Stomach smooth muscle (tissue), 2 donors: ENCODE data around the gene PURA.

Experiments used
- H3K27ac ChIP-seq: one replicate; pipeline ENCODE4 v1.7.0; 2013; ENCODE audit warnings: mild to moderate bottlenecking, low read length, inconsistent platforms
- H3K27me3 ChIP-seq, 2 donors: one replicate each; pipeline ENCODE4 v1.7.0; 2013; ENCODE audit warnings: low read length in 2 of 2; ENCODE audit not compliant: insufficient read depth in 2 of 2, control insufficient read depth in 1 of 2
- H3K36me3 ChIP-seq, 2 donors: one replicate each; pipeline ENCODE4 v1.7.0; 2013; ENCODE audit warnings: low read length in 2 of 2; ENCODE audit not compliant: control insufficient read depth in 2 of 2, insufficient read depth in 2 of 2
- H3K4me1 ChIP-seq: one replicate; pipeline ENCODE4 v1.7.0; 2013; ENCODE audit warnings: low read length; ENCODE audit not compliant: control insufficient read depth, insufficient read depth
- H3K4me3 ChIP-seq, 2 donors: one replicate each; pipeline ENCODE4 v1.7.0; 2013; ENCODE audit warnings: low read length in 2 of 2
- H3K9ac ChIP-seq, 2 donors: one replicate each; pipeline ENCODE4 v1.7.0; 2013; ENCODE audit warnings: low read length in 2 of 2, mild to moderate bottlenecking in 1 of 2
- H3K9me3 ChIP-seq, 2 donors: one replicate each; pipeline ENCODE4 v1.7.0; 2013; ENCODE audit warnings: low read length in 2 of 2; ENCODE audit not compliant: control insufficient read depth in 2 of 2
- donor health status: healthy.
- donor health status: Pancreatic carcinoma.

PURA gene

DNA sequence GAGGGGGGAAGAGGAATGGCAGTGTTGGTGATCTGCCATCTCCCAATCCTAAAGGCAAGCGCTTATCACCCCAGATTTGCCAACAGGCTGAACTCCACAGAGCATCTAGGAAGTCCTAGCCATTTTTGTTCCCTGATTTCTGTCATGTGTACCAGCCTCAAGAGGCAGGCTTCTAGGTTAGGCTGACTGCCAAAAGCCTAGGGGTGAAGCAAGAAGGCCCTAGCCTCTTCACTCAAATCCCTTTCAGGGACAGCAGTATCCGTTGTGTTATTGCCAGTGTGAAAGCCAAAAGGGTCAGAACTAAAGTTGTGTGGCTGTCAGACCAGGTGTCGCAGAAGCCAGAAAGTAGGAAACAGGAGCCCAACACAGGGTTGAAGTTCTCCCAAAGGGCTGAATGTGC is 26.5 kb downstream of the PURA start:
- H3K4me1 ChIP-seq = peaks cover 36% of the 10 kb centered on the region
- no peaks in the 10 kb centered on the region for H3K27me3 ChIP-seq
- no peak overlapping the region for H3K27ac ChIP-seq
- no peaks in the 10 kb centered on the region for H3K36me3 ChIP-seq
- no peak overlapping the region for H3K9ac ChIP-seq
- no peak overlapping the region for H3K4me3 ChIP-seq
- no peaks in the 10 kb centered on the region for H3K9me3 ChIP-seq

DNA sequence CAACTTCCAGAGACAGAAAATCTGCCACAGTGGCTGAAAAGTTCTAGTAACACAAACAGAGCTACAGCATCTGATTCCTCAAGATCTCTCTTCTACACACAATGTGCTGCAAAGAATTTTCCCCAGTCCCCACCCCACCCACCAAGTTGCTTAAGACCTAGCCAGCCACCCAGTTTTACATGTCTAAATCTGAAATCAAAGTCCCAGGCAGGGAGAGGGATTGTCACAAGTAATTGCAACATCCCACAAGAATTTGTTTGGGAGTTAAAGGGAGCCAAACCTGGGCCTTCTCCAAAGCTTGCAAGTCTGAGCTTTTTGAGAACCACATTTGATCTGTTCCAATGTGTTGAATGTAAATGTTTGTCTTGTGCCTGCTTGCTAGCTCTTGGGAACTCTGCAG is 27.3 kb downstream of the PURA start:
- Histone ChIP-seq H3K27me3 (no peaks in the 10 kb centered on the region), H3K36me3 (no peaks in the 10 kb centered on the region), H3K27ac (no peak overlapping the region), H3K9ac (no peak overlapping the region), H3K4me1 (peaks cover 43% of the 10 kb centered on the region), H3K4me3 (no peak overlapping the region), H3K9me3 (no peaks in the 10 kb centered on the region)

DNA sequence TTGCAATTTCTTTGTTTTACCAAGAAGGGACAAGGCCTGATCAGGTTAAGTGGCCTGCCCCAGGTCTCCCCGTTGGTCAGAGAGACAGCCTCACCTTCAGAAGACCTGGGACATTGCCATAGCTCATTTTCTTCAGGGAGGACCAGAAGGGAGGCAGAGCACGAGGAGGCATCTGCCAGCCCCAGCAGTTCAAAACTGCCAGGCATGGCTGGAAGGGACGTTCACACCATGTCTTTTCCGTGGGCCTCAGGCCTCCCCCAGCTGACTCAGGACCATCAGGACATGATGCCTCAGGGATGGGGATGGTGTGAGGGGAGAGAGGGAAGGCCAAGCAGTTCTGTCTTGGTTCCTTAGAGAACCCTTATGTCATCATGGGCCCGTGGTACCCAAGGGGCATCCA is 28.3 kb downstream of the PURA start:
- no peak overlapping the region for H3K4me3 ChIP-seq
- no peak overlapping the region for H3K9ac ChIP-seq
- no peak overlapping the region for H3K27ac ChIP-seq
- H3K9me3 ChIP-seq = no peaks in the 10 kb centered on the region
- H3K27me3 ChIP-seq = no peaks in the 10 kb centered on the region
- H3K4me1 ChIP-seq = peaks cover 44% of the 10 kb centered on the region
- no peaks in the 10 kb centered on the region for H3K36me3 ChIP-seq

DNA sequence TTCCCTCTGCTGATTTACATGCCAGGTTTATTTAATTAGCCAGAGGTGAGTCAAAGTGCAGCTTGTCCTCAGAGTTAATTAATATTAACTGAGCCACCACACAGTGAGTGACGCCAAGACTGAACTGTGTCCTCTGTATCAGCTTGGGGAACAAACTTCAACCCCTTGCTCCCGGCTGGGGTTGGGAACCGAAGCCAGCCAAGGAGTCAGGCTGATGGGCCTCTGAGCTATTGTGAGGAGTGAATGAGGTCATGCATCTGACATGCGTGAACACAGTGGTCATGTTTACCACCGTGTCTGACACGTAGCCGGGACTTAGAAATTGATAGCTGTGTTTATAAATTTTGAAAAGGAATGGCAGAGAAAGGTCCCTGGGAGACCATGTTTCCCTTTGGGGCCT is 28.9 kb downstream of the PURA start:
- H3K9ac ChIP-seq = no peak overlapping the region
- peaks cover 44% of the 10 kb centered on the region for H3K4me1 ChIP-seq
- no peaks in the 10 kb centered on the region for H3K9me3 ChIP-seq
- no peaks in the 10 kb centered on the region for H3K27me3 ChIP-seq
- no peak overlapping the region for H3K27ac ChIP-seq
- H3K36me3 ChIP-seq = no peaks in the 10 kb centered on the region
- no peak overlapping the region for H3K4me3 ChIP-seq

DNA sequence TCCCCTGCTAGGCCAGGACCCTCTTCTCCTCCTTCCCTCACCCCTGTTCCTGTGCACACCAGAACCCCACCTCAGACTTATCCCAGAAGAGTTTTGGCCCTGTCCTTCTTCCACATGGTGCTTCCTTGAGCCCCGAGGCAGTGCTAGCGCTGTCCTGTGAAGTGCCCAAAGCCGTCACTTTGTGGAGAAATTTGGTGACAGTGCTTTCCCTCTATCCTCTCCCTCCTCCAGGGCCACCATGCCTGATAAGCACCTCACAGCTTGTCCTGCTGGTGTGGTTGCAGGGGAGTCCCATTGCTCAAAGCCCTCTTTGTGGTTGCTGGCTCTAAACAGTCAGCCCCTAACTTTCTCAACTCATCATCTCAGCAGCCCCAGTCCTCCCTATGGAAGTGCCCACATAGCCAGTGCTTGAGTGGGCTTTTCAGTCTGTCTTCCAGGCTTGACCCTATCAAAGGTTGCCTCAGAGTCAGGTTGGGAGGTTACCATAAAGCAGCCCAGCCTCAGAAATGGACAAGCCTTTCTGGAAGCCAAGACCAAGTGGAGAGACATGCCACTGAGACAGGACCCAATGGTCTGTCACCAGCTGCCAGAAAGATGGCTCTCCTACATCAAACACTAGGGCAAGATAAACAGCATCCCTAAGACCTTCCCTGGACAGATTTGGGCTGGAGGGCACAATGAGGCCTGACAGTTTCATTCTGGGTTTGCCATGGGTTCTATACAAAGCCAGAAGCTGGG is 29.8 kb downstream of the PURA start:
- no peak overlapping the region for H3K4me3 ChIP-seq
- H3K27me3 ChIP-seq = no peaks in the 10 kb centered on the region
- H3K4me1 ChIP-seq = peaks cover 44% of the 10 kb centered on the region
- H3K27ac ChIP-seq = no peak overlapping the region
- H3K9ac ChIP-seq = no peak overlapping the region
- no peaks in the 10 kb centered on the region for H3K9me3 ChIP-seq
- no peaks in the 10 kb centered on the region for H3K36me3 ChIP-seq

DNA sequence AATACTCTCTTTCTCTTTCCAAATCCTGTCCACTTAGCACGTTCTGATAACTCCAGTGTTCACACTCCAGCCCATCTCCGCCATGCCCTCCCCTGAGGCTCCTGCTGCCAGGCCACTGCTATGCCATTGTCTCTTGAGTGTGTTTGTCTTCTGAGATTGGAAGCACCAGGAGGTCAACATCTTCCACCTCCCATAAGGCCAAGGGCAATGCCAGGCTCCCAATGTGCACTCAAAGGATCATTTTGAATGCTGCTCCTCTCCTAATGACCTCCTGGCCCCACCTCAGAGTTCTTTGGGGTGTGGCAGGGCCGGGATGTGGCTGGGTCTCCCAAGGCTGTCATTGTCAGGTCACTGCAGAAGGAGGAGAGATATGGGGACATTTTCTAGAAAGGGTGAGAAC is 31.3 kb downstream of the PURA start:
- Histone ChIP-seq H3K9me3 (no peaks in the 10 kb centered on the region), H3K27ac (no peak overlapping the region), H3K4me3 (peak overlapping the region; percentile 66 to 76), H3K4me1 (peaks cover 44% of the 10 kb centered on the region), H3K36me3 (no peaks in the 10 kb centered on the region), H3K27me3 (no peaks in the 10 kb centered on the region), H3K9ac (no peak overlapping the region)

DNA sequence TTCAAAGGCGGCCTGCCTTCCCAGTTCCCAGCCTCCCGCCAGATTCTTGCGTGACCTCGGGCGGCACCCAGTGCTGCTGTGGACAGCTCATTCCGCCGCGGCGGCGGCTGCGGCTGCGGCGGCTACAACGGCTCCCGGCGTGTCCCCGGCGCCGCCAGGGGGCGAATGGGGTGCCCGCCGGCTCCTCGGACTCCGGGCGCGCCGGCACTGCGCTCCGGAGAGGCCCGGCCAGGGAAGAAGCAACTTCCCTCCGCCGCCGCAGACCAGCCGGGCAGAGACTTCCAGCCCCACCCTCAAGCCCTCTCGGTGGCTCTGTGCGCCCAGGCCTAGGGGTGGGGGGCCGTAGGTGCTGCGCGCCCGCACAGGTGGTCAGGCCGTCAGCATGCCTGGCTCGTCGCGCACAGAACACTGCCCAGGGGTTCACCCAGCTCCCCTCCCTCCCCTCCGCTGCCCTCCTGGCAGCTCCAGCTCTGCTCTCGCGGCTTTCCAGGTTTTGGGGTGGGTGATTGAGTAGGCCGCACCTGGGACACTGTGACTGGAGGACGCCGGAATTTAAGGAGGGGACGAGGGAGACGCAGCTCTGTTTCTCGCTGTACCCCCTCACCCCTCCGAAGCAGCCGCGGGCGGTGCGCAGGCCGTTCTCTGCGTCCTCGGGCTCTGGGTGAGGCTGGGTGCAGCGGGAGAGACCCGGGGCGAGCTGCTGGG is 32.1 kb downstream of the PURA start:
- Histone ChIP-seq H3K27ac (no peak overlapping the region), H3K9me3 (no peaks in the 10 kb centered on the region), H3K27me3 (no peaks in the 10 kb centered on the region), H3K4me1 (peaks cover 39% of the 10 kb centered on the region), H3K36me3 (no peaks in the 10 kb centered on the region), H3K9ac (peak overlapping the region; percentile 31 to 36), H3K4me3 (peak overlapping the region; percentile 66 to 76)

DNA sequence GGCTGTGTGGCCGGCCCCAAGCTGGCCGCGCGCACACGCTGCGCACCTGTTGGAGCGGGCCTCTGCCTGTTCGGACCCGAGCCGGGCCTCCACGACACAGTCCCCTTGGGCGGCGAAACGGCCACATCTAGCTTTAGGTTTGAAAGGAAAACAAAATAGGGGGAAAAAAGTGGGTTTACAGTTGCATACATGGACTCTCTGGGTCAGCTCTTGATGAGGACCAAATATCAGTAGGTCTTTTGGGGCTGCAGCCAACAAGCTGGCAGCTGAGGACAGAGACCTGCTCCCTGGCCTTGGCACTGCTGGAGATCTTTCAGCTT is 32.6 kb downstream of the PURA start:
- Histone ChIP-seq H3K27ac (no peak overlapping the region), H3K4me3 (peak overlapping the region in 1 of 2 donors; percentile 76), H3K36me3 (no peaks in the 10 kb centered on the region), H3K27me3 (no peaks in the 10 kb centered on the region), H3K4me1 (peaks cover 34% of the 10 kb centered on the region), H3K9me3 (no peaks in the 10 kb centered on the region), H3K9ac (peak overlapping the region in 1 of 2 donors; percentile 31)

DNA sequence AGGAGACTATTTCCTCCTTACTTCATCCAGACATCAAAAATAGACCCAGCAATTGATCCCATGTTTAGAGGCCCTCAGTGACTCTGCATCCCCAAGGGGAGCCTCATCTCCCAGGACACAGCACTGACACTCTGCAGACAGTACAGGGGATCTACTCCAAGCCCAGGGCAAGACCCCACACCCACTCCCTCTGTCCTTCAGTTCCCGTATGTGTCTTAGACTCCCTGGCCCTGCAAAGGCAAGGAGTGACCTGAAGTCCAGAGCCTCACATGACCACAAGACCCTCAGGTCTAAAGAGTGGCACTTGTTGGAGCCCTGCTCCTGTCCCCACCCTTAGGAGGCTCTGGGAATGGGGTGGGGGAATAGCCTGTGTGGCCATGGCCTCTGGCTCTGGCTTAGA is 33.6 kb downstream of the PURA start:
- no peaks in the 10 kb centered on the region for H3K36me3 ChIP-seq
- no peaks in the 10 kb centered on the region for H3K27me3 ChIP-seq
- no peak overlapping the region for H3K27ac ChIP-seq
- no peak overlapping the region for H3K4me3 ChIP-seq
- no peak overlapping the region for H3K9ac ChIP-seq
- peaks cover 29% of the 10 kb centered on the region for H3K4me1 ChIP-seq
- H3K9me3 ChIP-seq = no peaks in the 10 kb centered on the region

DNA sequence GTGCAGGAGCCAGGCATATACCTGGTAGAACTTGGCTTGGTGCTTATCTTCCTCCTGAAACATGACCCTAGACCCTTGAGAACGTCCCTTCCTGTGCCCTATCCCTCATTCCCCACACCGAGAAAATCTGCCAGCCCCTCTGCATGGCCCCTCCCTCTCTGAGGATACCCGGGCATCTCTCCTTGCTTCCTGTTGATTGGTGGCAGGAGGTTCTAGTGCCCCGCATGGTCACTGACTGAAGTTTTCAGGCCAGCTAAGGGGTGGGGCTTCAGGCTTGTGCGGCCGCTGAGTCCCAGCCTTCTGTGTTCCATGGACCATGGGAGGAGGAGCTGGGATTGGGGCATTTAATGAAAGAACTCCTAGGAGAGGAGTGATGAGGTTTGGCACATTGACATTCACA is 34.6 kb downstream of the PURA start:
- Histone ChIP-seq H3K9me3 (no peaks in the 10 kb centered on the region), H3K36me3 (no peaks in the 10 kb centered on the region), H3K27me3 (no peaks in the 10 kb centered on the region), H3K9ac (no peak overlapping the region), H3K4me3 (no peak overlapping the region), H3K4me1 (peaks cover 25% of the 10 kb centered on the region), H3K27ac (no peak overlapping the region)

DNA sequence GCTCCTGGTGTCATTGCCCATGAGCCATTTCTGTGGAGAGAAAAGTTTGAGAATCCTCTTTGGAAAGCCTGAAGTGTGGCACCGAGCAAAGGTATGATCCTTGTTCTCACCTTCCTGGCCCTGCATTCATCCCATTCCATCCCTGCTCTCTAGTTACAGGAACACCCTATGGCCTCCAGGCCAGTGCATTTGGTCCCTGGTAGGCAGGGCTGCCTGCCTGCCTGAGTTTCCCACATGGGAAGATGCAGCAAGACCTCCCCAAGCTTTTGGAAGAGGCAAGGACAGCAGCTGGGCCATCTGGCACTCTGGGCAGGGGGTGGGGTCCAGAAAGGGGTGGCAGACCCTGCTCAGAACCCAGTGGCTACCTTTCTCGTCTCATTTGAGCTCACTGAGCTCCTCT is 36.3 kb downstream of the PURA start:
- Histone ChIP-seq H3K4me1 (peaks cover 16% of the 10 kb centered on the region), H3K4me3 (no peak overlapping the region), H3K27me3 (no peaks in the 10 kb centered on the region), H3K36me3 (no peaks in the 10 kb centered on the region), H3K9me3 (no peaks in the 10 kb centered on the region), H3K9ac (no peak overlapping the region), H3K27ac (no peak overlapping the region)
